Hypothalamus (tissue), 51 donors: ENCODE measurements around the gene EDAR.

Source experiments
- DNase-seq, 51 donors: peaks; one replicate each; lab custom pipeline; 2025; lab: John Stamatoyannopoulos, UW

EDAR gene

GRCh38 chr2:108926561-108927380 lies 62.2 kb downstream of the EDAR start:
- DNase-seq = no peak

- DNase-seq = no peak
Observed at GRCh38 chr2:108925735-108926134, 63.3 kb downstream of the EDAR start.

- DNase-seq = no peak
Observed at GRCh38 chr2:108925286-108925685, 63.7 kb downstream of the EDAR start.

- no peak for DNase-seq
Observed at GRCh38 chr2:108924580-108925251, 64.3 kb downstream of the EDAR start.

- DNase-seq = no peak
Observed at GRCh38 chr2:108923736-108924579, 65.1 kb downstream of the EDAR start.

- DNase-seq = no peak
Observed at GRCh38 chr2:108923019-108923700, 65.9 kb downstream of the EDAR start.

GRCh38 chr2:108922141-108922915 lies 66.7 kb downstream of the EDAR start:
- peak in 1 of 51 donors; percentile 16 for DNase-seq

- no peak for DNase-seq
Observed at GRCh38 chr2:108921096-108922030, 67.7 kb downstream of the EDAR start.

- no peak for DNase-seq
Observed at GRCh38 chr2:108920686-108921085, 68.3 kb downstream of the EDAR start.

GRCh38 chr2:108919571-108920373 lies 69.2 kb downstream of the EDAR start:
- DNase-seq = no peak

GRCh38 chr2:108918941-108919341 lies 70.1 kb downstream of the EDAR start:
- DNase-seq = no peak

GRCh38 chr2:108918156-108918874 lies 70.7 kb downstream of the EDAR start:
- DNase-seq = no peak

GRCh38 chr2:108917526-108917925 lies 71.5 kb downstream of the EDAR start:
- no peak for DNase-seq

GRCh38 chr2:108916796-108917421 lies 72.1 kb downstream of the EDAR start:
- DNase-seq = peak in 10 of 51 donors; percentile 9 to 38 (median 20)

GRCh38 chr2:108916122-108916795 lies 72.8 kb downstream of the EDAR start:
- DNase-seq = no peak

- no peak for DNase-seq
Observed at GRCh38 chr2:108912629-108912902, 76.5 kb downstream of the EDAR start.
